Stimulated activated CD4-positive, alpha-beta T cell treated with anti-CD3 and anti-CD28 coated beads, Interleukin-4, amount 100 ng/mL, for 24 hours (primary cell): ENCODE results near the gene INPP5B.
"Not testable (repeated sequence)": the region's sequence is repeated elsewhere in the genome, so short reads cannot be mapped to it uniquely, and the experiment has no call there.

Experiments used
- DNase-seq: peaks from one replicate; pipeline ENCODE4 v3.0.0-alpha.2; 2020

Gene INPP5B

GRCh38 chr1:37910886-37911285 is 36.0 kb downstream of the INPP5B start:
- DNase-seq, result not testable (repeated sequence)

GRCh38 chr1:37908531-37908930 is 38.3 kb downstream of the INPP5B start:
- DNase-seq, result not testable (repeated sequence)

- DNase-seq, result not testable (repeated sequence)
Observed at GRCh38 chr1:37907416-37908125, 39.3 kb downstream of the INPP5B start.

GRCh38 chr1:37906591-37906990 is 40.3 kb downstream of the INPP5B start:
- not testable (repeated sequence) for DNase-seq

- DNase-seq, result no peak
Observed at GRCh38 chr1:37905727-37906126, 41.1 kb downstream of the INPP5B start.

GRCh38 chr1:37903921-37904320 is 42.9 kb downstream of the INPP5B start:
- DNase-seq, result not testable (repeated sequence)

GRCh38 chr1:37902983-37903382 is 43.9 kb downstream of the INPP5B start:
- DNase-seq, result no peak

- DNase-seq, result no peak
Observed at GRCh38 chr1:37901893-37902225, 45.0 kb downstream of the INPP5B start.

GRCh38 chr1:37901191-37901892 is 45.5 kb downstream of the INPP5B start:
- DNase-seq, result no peak

- not testable (repeated sequence) for DNase-seq
Observed at GRCh38 chr1:37897563-37897962, 49.3 kb downstream of the INPP5B start.

GRCh38 chr1:37893673-37894072 is 53.2 kb downstream of the INPP5B start:
- no peak for DNase-seq

- DNase-seq, result no peak
Observed at GRCh38 chr1:37892151-37893047, 54.5 kb downstream of the INPP5B start.

- no peak for DNase-seq
Observed at GRCh38 chr1:37890378-37891014, 56.4 kb downstream of the INPP5B start.

- no peak for DNase-seq
Observed at GRCh38 chr1:37888022-37888700, 58.7 kb downstream of the INPP5B start.

GRCh38 chr1:37884145-37884544 is 62.7 kb downstream of the INPP5B start:
- DNase-seq, result no peak

- DNase-seq, result no peak
Observed at GRCh38 chr1:37883671-37884070, 63.2 kb downstream of the INPP5B start.

GRCh38 chr1:37879865-37880264 is 67.0 kb downstream of the INPP5B start:
- DNase-seq, result no peak

- no peak for DNase-seq
Observed at GRCh38 chr1:37878071-37878470, 68.8 kb downstream of the INPP5B start.

GRCh38 chr1:37875833-37876232 is 71.0 kb downstream of the INPP5B start:
- DNase-seq, result no peak

GRCh38 chr1:37872692-37873091 is 74.2 kb downstream of the INPP5B start:
- DNase-seq, result no peak

- DNase-seq, result no peak
Observed at GRCh38 chr1:37868466-37868865, 78.4 kb downstream of the INPP5B start.

- no peak for DNase-seq
Observed at GRCh38 chr1:37867784-37868183, 79.1 kb downstream of the INPP5B start.
